CD4-positive, alpha-beta T cell treated with Interleukin-15 for 1 hour (primary cell): ENCODE measurements around the gene CAPZB.

ENCODE experiments used
- DNase-seq: peaks from one replicate; pipeline ENCODE4 v3.0.0-alpha.2; 2020

Gene CAPZB

DNA sequence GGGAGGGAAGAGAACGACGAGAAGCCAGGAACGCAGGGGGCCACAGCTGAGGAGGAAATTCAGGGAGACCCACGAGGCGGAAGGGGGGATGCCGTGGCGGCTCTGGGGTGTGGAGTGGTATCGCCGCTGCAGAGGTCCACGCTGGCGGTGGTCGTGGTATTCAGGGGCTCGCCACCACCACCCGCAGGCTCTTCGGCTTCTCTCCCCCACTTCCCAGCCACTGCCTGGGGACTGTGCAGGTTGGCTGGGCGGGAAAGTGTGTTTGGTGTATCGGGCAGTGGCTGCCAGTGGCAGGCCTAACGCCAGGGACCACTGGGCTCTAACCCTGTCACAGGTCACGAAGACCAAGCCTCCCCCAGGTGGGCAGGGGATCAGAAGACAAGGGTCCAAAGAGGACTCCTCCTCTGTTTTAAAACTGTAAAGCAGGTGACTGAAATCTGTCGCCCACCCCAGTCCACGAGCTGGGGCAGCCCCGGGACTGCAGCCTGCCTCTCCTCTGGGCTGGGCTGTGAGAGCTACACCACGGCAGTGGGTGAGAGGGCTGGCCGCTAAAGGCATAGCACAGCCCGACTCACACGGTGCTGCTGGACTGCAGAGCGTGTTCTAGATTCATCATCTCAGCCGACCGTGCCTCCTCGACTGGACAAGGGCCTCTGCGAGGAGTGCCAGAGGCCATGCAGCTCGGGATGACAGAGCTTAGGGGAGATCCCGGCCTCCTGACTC lies 142.3 kb downstream of the CAPZB start:
- no peak for DNase-seq

DNA sequence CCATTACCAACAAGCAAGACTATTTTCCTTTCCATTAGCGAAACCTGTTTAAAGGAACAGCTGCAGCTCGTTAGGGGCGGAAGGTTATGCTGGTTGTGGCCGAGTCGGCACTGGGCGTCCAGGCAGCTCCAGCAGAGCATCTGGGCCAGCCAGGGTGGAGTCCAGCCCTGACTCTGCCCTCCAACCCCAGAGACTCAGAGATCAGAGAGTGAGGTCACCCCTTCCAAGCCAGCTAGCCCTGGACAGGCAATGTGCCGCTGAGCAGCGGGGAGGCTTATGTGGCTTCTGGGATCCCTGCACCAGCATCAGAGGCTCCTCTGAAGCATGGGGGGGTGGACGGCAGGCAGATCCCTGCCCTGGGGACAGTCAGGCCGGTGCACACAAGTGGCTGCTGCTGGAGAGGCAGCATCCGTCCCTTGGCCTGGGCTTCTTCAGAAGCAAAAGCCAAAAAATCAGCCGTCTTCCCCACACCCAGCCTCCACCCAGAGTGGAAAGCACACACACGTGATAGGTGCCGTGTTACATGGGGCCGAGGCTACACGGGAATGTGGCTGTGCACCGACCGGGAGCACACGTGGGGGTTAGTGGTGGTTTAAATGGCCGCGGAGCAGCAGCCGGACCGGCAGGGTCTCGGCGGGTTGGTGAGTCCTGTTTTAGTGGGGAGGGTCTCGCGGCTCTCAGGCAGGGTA lies 143.1 kb downstream of the CAPZB start:
- no peak for DNase-seq

DNA sequence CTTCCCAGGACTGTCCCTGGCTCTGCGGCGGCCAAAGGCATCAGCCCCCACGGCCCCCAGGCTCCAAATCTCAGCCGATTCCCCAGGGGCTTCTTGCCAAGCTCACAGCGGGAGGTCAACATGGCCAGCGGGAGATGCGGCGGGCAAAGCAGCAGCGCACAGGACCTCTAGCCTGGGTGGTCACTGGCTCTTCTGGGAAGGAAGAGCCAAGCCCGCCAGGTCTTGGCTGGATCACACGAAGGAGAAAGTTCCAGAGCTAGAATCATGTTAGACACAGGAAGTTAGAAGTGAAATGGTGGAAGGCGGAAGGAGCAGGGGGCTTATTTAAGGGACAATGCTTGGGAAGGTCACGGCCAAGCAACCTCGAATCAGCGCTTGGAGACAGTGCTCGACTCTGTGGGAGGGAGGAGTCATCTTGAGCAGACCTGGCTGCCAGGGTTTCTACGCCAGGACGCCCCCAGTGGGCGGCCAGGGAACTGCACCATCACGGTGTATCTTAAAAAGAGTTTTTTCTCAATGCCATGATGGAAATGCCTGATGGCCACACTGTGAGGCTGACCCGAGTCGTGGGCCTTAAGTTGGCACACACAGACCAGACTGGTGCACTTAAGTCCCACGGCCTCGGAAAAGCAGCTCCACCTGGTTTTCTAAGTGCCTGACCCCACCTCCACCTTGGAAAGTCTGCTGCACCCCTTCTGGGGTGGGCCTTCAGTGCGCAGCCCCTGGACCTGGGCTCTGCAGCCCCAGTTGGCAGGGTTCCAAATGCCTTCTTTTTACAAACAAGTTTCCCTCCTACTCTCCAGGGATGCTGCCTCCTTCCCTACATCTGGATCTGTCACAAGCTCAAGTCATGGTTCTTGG lies 143.9 kb downstream of the CAPZB start:
- DNase-seq: peak; percentile 63

DNA sequence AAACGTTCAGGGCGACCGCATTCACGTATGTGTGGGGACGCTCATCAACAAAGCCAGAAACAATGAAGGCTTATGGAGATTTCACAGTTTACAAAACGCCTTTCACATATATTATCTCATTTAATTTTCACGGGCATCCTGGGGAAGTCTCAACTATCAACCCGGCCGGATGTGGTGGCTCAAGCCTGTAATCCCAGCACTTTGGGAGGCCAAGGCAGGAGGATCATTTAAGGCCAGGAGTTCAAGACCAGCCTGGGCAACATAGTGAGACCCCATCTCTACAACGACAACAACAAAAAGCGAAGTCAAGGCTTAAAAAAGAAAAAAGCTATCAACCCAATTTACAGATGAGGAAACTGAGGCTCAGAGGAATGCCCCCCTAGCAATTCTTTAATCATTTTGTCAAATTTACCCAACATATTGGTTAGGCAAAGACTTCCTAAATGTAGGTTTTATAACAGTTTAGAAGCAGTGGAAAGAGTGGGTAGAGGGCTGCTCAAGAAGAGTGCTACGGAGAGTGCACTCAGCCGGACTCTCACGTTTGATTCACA lies 144.9 kb downstream of the CAPZB start:
- DNase-seq: no peak

DNA sequence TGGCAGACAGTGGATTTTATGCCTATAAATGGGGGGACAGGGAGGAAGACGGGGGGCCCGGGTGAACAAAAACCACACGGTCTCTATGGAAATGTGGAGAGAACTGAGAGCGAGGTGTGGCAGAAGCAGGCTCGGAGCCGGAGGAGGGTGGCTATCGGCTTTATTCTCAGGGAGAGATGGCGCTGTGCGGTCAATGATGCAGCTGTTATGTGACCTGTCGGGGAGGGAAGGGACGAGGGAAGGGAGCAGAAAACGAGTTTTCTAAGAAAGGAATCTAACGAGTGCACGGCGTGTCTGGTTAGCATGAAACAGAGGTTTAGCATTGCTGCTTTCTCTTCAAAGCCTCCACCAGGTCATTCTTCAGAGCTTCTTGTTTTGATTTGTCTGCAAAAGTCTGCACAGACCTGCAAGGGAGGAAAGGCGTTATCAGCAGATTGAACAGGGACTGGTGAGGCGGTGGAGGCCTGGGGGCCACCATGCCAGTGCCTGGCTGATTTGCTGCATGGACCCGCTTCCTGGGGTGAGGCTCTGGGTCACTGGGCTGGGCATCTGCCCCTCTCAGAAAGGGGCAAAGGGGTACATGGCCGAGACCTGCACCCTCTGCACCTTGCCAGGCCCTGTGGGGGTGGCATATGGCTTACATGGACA lies 146.0 kb downstream of the CAPZB start:
- DNase-seq: no peak

DNA sequence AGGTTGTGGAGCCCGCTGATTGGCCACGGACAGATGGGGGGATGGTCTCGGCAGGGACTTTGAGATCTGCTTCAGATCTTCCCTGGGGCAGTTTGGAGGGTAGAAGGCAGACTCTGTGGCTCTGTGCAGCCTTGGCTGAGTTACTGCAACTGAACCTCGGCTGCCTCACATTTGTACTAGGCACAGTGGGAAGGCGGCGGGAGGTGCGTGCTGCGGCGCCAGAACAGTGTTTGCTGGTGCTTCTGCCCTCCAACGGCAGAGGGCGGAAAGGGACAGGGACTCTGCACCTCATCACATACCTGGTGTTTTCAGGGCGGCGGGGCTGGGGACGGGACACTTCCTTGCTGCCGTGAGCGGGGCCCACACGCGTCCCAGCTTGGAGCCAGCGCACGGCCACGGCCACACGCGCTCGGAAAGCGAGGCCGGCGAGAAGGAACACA lies 147.0 kb downstream of the CAPZB start:
- DNase-seq: no peak

DNA sequence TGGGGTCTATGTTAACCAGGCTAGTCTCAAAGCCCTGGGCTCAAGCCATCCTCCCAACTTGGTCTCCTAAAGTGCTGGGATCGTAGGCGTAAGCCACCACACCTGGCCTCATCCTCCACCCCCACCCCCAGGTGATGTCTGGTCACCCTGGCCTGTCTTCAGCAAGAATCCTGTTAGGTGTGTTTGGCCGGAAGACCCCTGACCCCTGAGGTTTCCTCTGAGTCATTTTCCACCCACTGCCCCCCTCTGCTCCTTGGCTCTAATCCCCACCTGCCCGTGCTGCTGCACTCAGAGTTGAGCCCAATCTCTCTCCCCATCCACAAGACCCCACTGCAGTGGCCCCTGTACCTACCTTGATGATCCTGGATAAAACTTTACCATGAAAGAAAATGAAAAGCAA lies 148.1 kb downstream of the CAPZB start:
- DNase-seq: no peak

DNA sequence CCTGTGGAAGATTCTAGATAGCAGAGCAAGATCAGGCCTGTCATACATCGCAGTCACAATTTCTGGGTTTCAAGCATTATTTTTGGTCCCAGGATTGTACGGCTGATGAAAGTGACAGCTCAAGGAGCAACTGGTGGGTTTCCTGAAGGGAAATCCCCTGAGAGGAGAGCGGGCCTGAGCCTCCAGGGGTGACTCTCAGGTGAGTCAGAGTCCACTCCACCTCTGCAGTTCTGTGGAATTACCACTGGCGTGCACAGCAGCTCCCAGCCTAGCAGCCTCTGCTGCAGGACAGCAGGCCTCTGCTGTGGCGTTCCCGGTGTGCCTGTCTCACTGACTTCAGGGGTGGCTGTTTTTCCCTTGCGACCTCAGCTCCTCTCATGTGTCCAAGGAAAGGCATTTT lies 148.8 kb downstream of the CAPZB start:
- DNase-seq: no peak

DNA sequence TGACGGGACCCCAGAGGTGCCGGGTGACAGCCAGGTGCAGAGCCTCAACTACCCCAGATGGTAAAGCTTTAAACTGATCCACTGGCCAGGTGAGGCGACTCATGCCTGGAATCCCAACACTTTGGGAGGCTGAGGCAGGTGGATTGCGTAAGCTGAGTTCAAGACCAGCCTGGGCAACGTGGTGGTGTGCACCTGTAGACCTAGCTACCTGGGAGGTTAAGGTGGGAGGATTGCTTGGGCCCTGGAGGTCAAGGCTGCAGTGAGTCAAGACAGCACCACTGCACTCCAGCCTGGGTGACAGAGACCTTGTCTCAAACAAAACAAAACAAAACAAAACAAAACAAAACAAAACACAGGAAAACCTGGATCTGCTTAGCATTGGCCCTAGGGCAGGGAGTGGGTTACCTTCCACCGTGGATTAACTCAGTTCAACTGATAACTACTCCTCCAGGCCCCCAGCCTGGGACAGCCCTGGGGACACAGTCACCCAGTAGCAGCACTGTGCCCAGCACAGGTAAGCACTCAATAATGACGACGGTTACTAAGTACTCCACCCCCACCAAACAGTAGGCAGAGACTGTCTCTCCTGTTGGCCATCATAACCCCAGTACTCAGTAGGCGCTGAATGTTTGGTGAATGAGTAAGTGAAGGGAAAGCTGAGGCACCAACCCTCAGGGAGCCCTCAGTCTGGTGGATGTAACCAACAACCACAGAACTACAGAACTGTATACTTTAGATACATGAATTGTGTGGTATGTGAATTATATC lies 151.6 kb downstream of the CAPZB start:
- DNase-seq: no peak

DNA sequence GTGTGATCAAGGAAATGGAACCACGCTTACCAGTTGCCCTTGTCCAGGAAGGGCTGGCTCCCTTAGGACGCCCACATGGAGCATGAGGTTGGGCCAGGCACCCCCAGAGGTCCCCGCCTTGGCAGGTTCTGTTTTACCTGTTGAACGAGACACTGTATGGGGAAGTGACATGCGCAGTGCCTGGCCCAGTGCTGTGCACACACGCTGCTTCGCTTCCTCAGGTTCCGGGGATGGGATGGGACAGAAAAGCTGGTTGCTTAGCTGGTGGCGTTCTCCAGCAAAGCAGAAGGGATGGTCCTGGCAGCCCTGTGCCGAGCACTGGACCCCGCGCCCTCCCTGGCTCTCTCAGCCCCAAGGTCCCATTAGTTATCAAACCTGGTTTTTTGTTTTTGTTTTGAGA lies 152.5 kb downstream of the CAPZB start:
- DNase-seq: no peak

DNA sequence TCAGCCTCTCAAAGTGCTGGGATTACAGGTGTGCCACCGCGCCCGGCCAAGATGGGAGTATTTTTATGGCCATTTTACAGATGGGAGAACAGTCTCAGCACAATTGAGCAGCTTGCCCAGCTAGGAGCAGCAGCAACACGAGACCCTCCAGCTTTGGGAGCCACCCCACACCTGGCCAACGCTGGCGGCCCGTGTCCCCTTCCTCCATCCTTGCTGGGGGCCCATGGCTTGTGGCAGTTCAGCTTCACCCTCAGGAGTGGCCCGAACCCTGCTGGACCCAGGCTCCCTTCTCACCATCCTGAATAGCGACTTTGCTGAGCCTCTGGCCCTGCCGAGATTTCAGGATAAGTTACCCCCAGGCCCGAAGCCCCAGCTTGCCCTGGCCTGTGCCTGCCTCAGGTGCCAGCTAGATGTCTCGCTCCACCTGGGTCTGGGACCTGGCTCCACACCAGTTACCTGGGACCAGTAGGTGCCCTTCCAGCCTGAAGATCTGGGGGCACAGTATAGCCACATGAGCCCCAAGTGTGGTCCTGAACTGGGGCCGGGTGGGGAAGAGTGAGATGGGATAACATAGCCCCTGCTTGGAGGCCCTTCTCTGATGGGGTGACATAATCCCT lies 154.0 kb downstream of the CAPZB start:
- no peak for DNase-seq

DNA sequence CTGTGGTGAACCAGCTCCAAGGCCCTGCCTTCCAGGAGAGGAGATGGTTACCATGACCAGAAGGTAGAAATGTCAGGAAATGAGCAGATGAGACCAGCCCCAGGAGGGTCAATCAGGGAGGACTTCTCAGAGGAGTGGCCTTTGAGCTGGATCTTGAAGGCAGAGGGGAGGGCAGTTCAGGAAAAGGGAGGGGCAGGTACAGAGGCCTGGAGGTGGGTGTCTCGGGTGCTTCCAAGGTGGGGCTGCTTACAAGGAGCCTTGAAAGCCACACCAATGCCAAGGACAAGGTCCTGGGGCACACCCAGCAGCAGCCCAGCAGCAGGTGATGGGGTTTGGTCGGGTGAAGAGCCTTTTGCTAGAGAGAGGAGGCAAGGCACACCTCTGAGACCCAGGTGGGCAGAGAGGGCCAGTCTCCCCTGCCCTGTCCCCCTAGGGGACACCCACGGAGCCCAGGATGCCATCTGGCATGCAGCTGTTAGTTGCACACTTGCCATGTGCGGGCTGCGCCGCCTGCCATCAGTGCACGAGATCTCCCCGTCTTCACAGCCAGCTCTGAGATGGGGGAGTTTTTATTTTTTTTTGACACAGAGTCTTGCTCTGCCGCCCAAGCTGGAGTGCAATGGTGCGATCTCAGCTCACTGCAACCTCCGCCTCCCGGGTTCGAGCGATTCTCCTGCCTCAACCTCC lies 154.7 kb downstream of the CAPZB start:
- no peak for DNase-seq

DNA sequence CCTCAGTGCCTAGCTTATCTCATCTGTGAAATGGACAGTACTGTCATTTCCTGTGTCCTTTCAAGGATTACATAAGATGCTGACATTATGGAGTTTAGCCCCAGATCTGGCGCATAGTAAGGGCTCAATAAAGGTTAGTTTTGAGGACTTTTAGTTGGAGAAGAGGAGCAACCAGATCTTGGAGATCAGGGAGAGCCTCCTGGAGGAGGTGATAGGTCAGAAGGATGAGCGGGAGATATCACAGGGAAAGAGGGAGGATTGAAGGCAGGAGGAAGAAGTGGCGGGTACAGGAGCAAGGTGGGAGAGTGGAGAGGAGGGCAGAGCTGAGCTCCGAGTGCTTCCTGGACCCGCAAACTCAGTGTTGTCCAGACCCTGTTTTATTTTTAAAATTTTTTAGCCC lies 155.7 kb downstream of the CAPZB start:
- DNase-seq: no peak

DNA sequence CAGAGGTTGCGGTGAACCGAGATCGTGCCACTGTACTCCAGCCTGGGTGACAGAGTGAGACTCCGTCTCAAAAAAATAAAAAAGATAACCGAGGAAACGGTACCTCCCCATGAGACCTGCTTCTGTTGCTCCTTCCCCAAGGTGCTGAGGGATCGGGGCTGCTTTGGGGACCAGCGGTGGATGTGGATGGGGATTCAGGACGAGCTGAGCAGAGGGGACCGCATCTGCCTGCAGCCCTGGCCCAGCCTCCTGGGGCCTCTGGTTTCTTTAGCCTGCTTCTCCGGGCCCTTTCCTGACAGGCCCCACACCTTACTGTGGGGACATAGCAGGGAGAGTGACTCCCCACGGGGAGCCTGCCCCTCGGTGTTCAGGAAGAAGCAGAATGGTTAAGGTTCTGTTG lies 156.2 kb downstream of the CAPZB start:
- no peak for DNase-seq

DNA sequence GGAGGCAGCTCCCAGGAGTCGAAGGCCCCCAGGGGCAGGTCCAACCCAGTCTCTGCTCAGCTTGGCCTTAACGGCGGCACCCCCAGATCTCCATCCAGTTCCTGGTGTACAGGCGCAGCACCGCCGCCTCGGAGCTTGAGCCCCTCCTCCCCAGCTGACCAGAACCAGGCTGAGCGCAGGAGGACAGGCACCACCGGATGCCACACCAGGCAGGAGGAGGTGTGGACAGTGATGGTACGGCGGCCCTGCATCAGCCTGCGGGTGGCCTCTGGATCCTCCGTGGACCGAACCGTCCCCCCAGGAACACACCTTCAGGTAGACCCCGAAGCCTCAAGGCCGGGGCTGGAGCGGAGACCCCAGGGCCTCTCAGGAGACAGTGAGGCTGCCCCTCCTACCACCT lies 156.9 kb downstream of the CAPZB start:
- DNase-seq: no peak

DNA sequence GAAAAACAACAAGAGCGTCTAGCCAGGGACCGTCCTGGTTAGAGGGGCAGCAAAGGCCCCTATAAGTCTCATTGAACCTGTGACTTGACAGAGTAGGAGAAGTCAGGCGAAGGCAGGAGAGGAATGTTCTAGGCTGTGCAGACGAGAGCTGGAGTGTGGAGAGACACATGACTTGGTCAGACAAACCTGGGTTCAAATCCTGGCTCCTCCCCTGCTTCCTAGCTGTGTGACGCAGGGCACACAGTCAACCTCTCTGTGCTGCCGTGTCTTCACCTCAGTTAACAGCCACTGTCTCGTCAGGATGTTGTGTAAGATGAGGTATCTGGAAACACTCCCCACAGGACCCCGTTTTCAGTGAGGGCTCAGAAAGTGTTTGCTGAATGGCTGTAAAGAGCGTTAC lies 157.6 kb downstream of the CAPZB start:
- DNase-seq: no peak

DNA sequence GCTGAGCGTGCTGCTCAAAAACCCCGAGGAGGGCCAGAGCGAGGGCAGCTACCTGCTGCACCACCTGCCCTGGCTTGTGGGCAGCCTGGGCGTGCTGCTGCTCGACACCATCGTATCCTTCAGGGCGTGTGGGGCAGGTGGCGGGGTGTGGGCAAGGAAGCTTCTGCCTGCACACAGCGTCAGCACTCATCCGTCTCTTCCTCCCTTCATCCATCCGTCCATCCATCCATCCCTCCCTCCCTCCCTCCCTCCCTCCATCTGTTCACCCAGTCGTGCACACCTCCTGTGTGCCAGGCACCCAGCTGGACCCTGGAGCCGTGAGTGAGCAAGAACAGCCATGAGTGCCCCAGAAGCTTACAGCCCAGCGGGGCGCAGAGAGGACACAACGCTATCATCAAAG lies 158.0 kb downstream of the CAPZB start:
- no peak for DNase-seq

DNA sequence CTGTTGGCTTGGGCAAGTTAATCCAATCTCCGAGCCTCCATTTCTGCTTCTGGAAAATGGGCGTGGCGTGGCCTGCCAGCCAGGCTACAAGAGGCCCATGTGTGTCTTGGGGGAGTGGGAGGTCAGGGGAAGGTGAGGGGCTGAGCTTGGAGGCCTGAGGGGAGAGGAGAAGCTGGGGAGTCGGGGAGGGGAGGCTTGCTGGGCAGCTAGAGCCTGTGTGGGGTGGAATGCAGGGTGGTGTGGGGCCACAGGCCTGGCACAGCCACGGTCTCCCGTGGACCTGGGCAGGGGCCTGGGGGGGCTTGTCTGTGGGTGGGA lies 158.6 kb downstream of the CAPZB start:
- no peak for DNase-seq

DNA sequence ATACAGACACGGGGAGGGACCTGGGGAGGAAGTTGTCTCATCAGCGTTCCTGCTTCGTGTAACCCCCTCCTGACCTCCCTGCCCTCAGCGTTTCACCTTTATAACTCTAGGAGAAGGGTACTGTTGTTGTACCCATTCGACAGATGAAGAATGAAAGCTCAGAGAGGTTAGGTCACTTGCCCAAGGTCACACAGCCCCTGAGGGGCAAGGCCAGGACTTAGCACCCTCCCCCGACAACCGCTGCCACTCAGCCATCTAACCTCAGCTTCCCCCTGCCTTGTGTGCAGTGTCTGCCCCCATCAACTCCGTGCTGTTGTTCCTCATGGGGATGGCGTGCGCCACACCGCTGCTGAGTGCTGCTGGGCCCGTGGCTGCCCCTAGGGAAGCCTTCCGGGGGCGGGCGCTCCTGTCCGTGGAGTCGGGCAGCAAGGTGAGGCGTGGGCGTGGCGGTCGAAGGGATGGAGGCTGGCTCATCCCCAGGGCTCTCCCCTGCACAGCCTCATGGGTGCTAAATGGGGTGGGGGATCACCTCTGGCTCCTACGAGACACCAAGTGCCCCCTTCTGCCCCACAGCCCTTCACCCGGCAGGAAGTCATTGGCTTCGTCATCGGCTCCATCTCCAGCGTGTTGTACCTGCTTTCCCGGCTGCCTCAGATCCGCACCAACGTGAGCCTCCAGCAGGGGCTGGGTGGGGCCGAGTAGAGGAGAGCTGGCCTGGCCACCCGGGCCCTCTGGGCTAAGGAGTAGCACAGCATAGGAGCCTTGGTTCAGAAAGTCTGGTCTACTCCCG lies 159.2 kb downstream of the CAPZB start:
- no peak for DNase-seq

DNA sequence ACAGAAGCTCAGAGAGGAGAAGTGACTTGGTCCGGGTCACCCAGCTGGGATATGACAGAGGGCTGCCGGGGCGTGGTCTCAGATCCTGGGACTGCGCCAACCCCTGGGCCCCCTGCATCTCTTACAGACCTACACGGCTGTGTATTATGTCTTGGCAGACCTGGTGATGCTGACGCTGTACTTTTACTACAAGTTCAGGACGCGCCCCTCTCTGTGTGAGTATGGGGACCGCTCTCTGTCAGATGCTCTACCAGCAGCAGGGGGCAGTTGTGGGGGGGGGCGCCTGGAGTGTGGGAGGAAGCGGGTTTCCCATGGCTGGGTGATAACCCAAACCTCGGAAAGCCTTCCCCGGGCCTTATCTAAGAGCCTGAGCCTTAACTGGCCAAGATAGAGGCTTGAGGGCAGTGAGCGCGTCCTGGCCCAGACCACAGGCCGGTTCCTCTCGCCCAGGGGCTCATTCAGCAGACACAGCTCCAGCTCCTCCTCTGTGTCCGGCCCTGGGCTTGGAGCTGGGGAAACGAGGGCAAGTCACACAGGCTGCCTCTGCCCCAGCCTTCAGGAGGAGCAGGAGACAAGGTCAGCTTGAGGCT lies 159.9 kb downstream of the CAPZB start:
- no peak for DNase-seq
